NOMO-1 treated with DMSO at 0.1 percent for 48 hours (cell line): ENCODE results near the gene SORCS2.

Experiments
- DNase-seq: peaks from one replicate; lab custom pipeline; 2025; ENCODE audit not compliant: unreplicated experiment; lab: John Stamatoyannopoulos, UW

The SORCS2 gene

GRCh38 chr4:7733801-7734650 lies 541.7 kb downstream of the SORCS2 start:
- DNase-seq, result no peak

GRCh38 chr4:7734651-7735260 lies 542.4 kb downstream of the SORCS2 start:
- no peak for DNase-seq

DNA sequence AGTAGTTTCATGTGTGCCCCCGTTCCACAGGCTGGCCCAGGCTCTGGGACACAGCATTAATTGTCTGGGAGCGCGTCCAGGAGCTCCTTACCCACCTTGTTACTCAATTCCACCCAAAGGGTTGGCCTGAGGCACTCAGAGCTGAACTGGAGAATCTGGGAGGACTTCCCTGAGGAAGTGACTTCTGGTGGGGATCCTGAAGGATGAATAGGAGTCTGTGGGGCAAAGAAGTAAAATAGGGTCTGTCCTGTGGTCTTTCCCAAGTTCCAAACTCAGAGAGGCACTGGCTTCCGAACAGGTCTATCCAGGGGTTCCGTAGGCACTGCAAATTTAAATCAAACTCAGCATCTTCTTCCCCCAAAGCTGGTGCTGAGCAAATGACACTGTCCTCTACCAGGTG lies 543.1 kb downstream of the SORCS2 start:
- DNase-seq, result no peak

- DNase-seq, result no peak
These were observed 543.6 kb downstream of the SORCS2 start for GRCh38 chr4:7735961-7736360.

DNA sequence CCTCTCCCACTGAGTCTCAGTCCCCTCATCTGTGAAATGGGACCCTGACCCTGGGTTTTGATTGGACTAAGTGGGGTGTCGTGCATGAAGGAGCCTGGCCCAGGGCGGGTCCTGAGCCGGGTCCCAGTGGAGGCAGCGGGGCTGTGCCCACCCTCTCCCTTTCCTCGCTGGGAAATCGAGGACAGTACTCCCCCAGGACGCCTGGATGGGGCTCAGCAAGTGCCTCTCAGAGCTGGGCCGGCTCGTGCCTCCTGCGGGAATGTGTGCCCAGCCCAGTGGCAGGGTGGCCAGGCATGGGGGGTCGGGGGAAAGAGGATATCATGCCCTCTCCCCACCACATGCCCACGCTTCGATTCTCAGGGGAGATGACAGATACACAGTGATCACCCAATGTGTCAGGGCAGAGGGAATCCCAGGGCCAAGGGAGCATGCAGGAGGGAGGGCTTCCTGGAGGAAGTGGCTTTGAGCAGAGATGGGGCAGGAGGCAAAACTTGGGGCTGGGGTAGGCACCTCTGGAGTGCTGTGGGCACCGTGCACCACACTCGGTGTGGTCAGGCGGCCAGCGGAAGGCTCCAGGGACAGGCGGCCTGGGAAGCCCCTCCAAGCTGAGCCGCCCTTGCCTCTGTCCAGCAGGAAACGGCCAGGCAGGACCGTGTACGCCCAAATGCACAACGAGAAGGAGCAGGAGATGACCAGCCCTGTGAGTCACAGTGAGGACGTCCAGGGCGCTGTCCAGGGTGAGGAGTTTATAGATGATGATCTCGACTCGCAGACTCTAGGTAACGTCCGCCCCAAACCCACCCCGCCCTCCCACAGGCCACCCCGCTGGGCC lies 544.3 kb downstream of the SORCS2 start:
- no peak for DNase-seq

DNA sequence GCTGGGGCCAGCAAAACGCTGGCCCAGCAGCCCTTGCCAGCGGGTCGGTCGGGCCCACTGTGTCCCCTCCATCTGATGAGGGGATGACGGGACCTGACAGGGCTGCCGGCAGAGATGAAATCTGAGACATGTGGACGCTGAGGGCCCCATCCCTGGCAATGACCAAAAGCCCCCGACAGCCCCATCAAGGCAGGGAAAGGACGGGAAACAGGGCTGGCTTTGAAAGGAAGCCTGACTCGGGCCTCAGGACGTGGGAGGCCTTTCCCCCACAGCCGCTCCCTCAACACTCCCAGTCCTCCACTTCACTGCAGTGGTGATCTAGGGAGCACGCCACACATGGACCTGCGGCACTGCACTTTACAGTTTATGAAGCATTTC lies 544.9 kb downstream of the SORCS2 start:
- no peak for DNase-seq

GRCh38 chr4:7737752-7738457 lies 545.6 kb downstream of the SORCS2 start:
- DNase-seq, result no peak

DNA sequence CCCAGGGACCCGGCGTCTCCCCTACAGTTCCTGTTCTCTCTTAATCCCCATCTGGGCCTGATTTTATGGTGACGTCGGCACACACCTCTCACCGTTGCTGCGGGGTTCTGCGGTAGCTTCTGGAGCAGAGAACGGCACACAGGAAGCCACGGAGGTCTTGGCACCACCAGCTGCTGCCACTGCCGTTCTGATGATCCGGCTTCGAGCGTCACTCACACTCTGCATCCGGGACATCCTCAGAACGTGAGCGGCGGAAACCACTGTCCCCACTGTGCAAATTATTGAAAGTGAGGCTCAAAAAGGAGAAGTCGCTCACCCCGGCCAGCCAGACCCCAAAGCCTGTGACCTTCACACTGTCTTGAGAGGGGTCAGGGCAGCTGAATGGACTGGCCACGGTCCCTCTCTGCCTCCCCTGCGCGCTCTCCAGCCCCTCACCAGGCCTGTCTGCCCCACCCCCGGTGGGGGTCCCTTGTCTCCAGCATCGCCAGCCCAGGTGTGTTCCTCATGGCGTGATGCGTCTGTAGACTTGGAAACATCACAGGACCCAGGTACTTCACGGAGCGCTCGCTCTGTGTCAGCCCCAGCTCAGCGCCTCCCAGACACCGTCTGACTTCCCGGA lies 546.2 kb downstream of the SORCS2 start:
- peak; percentile 55 for DNase-seq

DNA sequence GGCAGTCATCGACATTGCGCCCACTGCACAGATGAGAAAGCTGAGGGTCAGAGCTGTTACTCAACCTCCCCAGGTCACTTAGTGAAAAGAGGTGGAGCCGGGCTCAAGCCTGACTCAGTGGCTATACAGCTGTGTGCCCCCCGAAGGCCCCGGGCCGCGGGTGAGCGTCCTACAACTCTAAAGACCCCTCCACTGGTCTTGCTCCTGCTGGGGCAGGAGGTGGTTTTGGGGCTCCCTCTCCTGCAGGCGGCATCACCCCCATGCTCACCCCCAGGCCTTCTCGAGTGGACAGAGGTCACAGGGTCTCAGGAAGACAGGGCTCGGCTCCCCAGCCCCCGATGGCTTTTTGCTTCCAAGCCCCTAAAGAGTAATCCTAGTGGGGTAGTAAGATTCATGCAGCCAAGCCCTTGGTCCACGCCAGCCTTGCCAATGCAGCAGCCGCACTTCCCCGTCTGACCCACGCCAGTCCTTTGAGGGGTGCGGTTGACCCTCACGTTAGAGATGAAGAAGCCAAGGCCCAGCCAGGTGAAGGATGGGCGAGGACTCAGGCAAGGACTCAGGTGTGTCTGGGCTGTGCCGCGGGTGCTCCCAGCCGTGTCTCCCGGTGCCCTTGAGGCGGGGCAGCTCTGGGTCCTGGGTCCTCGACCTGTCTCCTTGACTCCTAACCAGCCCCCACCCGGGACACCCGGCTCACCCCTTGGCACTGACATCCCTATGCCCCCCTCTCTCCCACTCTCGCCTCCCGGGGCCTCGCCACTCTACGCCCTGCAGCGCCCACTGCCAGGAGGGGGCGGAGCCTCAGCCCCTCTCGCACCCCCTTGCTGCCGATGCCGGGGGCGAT lies 547.0 kb downstream of the SORCS2 start:
- no peak for DNase-seq

DNA sequence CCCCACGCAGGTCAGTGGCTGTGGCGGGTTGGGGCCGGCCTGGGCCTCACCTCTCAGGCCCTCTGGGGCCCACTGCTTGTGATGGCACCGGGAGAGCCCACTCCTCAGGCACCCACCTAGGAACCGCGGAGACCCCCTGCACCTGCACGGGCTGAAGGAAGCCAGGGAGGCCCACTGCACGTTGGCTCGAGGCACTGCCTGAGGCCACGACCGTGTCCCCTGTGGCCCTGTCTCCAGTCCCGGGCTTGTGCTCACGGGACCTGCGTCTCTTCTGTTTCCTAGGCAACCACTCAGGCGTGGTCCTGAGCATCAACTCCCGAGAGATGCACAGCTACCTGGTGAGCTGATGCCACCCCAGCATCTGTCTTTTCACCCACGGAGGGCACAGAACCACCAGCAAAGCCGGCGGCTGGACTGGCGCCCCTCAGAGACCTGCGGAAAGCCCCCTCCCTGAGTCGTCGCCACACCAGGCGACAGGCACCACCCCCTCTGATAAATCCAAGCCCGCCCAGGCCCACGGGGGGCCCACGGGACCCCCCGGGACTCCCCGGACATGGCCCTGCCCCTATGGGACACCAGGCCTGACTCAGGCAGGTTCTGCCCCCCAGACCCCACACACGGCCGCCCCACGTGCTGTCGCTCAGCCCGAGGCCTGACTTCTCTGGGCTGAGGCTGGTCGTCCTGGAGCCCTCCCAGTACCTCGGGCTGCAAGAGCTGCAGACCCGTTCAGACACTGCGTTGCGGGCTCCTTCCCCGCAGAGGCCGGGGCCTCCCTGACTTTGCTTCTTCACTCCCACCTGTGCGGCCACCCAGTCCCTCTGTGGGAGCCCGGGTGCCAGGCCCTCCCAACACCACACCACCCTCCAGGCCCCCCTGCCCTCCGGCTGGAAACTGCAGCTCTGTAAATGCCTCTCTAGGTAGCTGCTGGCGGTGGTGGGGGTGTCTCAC lies 547.9 kb downstream of the SORCS2 start:
- no peak for DNase-seq

DNA sequence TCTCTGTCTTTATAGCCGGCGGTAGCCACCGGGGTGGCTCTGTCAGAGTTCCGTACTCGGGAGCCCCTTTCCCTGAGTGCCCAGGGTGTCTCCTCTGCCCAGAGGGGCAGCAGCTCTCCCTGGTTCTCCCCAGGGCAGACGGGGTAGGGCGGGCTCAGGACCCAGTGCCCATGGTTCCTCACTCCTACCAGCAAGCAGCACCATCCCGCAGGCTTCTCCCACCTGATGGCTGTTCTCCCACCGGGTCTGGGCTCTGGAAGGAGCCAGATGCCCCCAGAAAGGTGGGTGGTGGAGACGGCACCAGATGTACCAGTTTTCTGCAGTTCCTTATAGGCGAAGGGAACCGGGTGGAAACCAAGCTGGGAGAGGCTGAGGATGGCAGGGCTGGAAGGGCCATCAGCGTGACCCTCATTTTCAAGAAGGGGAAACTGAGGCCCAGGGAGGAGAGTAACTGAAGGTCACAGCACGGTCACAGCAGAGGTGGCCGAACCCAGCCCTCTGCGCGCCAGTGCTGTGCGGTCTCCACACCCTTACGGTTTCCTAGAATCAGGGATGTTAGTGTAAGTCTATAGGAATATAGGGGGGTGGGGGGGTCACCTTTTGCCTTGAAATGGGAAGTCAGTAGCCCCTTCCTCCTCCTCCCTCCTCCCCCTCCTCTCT lies 548.7 kb downstream of the SORCS2 start:
- DNase-seq, result no peak

DNA sequence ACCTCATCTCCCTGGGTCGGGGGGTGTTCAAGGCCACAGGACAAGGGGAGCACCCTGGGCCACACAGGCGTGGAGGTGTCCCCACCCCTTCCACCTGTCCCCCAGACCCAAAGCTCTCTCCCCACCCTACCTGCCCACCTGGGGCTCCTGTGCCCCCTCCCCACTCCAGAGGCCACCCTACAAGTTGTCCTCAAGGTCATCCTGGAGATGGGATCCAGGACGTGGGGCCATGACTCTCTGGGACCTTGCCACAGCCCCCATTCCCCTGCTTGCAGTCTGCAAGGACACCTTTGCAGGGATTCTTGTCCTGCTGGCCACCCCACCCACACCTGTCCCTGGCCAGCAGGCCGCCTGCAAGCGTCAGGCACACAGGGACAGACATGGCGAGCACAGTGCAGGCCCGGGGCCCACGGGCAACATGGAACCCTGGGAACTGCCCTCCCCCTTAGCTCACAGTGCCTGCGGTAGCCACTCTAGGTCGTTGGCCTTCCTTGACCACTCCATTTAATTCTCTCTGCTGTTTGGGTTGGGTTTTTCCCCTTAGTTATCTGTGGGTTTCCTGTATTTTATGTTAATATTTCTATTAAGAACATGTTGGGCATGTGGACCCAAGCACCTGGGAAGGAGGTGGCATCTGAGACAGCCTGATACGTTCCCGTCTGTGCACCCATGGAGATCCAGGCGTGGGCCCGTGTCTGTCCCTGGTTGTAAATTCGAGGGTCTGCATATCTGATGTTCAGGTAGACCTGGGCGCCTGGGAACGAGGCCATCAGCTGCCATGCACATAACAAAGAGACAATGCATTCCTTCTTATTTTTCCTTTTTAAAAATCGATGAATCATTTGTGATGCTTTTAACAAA lies 549.8 kb downstream of the SORCS2 start:
- DNase-seq, result no peak

- DNase-seq, result no peak
These were observed 550.5 kb downstream of the SORCS2 start for GRCh38 chr4:7742807-7743280.

- DNase-seq, result peak; percentile 71
These were observed 551.9 kb downstream of the SORCS2 start for GRCh38 chr4:7744142-7744804.

DNA sequence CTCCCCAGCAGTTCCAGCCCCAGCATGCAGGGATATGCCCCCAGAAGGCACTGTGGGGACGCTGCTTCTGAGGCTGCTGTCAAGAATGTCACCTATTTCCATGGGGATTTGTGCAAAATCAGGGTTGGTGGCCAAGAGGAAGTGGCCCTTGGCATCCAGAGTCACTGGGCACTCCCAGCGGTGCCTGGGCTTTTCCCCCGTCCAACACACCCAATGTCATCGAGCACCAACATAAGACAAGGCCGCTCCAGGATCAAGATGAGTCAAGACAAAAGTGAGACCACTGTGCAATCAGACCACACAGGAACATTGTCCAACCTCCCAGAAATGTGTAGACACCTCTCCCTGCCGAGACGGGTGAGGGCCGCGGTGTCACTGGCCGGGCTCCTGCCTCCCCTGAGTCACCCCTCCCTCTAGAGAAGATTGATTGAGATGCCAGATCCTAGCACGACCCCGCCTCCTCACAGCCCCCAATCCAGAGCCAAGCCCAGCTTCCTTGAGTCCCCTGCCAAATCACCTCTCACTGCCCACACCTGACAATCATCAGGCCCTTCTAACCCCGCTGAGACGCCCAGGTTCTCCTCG lies 553.1 kb downstream of the SORCS2 start:
- DNase-seq, result no peak

DNA sequence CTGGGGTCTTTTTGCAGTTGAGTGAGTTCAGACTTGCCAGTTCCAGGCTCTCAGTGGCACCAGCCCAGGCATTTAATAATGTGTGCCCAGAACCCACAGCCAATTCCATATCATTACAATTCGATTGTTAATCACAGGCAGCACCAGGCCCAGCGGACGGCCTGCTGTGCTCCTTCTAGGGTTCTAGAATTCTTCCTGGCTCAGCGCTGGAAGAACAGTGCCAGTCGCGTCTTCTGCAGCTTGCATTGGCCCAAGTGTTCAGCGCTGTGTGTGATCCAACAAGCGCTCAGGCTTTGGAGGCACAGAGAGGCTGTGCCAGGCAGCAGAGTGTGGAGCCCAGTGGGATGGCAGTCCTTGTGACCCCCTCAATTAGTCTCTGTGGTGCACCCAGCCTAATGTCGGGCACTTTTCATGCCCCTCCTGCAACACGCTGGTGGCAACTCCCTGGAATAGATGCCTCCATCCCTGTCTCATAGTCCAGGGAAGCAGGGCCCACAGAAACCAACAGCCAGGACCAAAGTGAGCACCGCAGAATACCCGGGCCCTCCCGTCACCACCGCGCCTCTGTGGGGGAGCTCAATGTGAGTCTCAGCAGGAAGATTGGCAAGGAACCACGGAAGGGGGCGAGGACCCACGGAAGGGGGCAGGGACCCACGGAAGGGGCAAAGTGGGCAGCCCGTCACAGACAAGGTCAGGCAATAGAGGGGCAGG lies 554.2 kb downstream of the SORCS2 start:
- no peak for DNase-seq
